HepG2 (cell line): ENCODE results near the gene YJEFN3.

Experiments
- ATRX ChIP-seq: sonication (generic); formaldehyde crosslinking; IDR thresholded peaks from 2 replicates; pipeline ENCODE4 v1.4.0; 2020; ENCODE audit warnings: missing genetic modification reagents, borderline replicate concordance
- SALL2 ChIP-seq: sonication (generic); formaldehyde crosslinking; IDR thresholded peaks from 2 replicates; pipeline ENCODE4 v1.8.1; 2023; ENCODE audit warnings: mild to moderate bottlenecking, missing genetic modification reagents, inconsistent platforms

- TF ChIP-seq SALL2 (CRISPR knock-in tag) = no peak
- TF ChIP-seq ATRX (CRISPR knock-in tag) = no peak
Measured at GRCh38 chr19:19514881-19515641, 13.7 kb upstream of the YJEFN3 start, which contains the start of gene TSSK6.
